22Rv1 (cell line): Measurements from ENCODE around the gene GDI1.

ENCODE experiments used
- CTCF ChIP-seq: fragments of 450-650 bp; IDR thresholded peaks from 2 replicates; pipeline ENCODE4 v1.5.1; 2017; ENCODE audit warnings: mild to moderate bottlenecking
- ZFX ChIP-seq: fragments of 450-650 bp; IDR thresholded peaks from 2 replicates; pipeline ENCODE4 v1.6.1; 2017; ENCODE audit warnings: antibody characterized with exemption, borderline replicate concordance

- TF ChIP-seq CTCF (no peak), ZFX (no peak)
These were observed 23.8 kb upstream of the GDI1 start for GRCh38 chrX:154413142-154413541.
